GM12865 (cell line): ENCODE measurements around the gene PPM1H.
"Not testable (repeated sequence)": the region's sequence is repeated elsewhere in the genome, so short reads cannot be mapped to it uniquely, and the experiment has no call there.

Source experiments
- DNase-seq: peaks from one replicate; pipeline ENCODE4 v3.0.0; 2010; ENCODE audit warnings: low read depth
- H3K4me3 ChIP-seq: 2 replicates; pipeline ENCODE4 v1.5.1; 2011; ENCODE audit warnings: mild to moderate bottlenecking, low read depth, low read length, control low read depth
- CTCF ChIP-seq: IDR thresholded peaks from 2 replicates; pipeline ENCODE4 v1.5.1; 2011; ENCODE audit warnings: low read length, control low read depth, low read depth, inconsistent platforms; ENCODE audit not compliant: insufficient read depth; ENCODE audit errors: missing control alignments

PPM1H gene

DNA sequence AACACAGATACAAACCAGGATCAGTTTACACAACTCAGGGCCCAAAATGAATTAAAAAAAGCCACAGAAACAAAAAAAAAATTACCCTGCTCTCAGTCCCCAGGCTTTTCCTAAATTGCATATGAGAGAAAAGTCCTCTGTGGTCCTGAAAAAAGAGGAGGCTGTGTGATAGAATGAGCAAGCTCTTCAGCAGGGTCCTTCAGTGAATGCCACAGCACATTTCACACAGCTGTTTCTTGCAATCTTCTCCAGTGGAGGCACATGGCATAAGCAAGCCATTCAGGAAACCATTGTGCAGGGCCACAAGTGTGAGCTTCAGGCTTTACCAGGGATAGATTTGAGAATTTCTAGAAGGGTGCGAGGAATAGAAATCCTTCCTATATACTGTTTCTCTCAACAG lies 168.5 kb downstream of the PPM1H start:
- no peak overlapping the region for H3K4me3 ChIP-seq
- DNase-seq: no peak
- TF ChIP-seq CTCF: no peak

- no peak for TF ChIP-seq CTCF
- no peak for DNase-seq
- no peak overlapping the region for H3K4me3 ChIP-seq
Measured at GRCh38 chr12:62763861-62764645, 170.9 kb downstream of the PPM1H start.

- DNase-seq: no peak
- no peak overlapping the region for H3K4me3 ChIP-seq
- no peak for TF ChIP-seq CTCF
Measured at GRCh38 chr12:62763312-62763711, 171.6 kb downstream of the PPM1H start.

DNA sequence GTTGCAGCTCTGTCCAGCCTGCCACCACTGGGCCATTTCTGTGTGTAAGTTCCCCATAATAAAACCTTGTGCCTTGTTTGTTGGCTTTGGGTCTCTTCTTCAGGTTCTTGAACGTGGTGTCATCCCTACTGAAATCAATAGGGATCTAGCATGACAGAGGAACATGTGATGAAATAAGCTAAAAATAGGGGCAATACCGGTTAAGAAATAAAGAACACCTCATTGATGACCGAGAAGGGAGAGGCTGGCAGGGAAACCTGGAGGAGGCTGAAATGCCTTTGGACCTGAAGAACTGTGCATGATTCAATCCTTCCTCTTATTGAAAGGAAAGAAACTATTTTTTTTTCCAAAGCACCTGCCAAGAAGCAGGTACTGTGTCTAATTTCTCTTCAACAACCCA lies 172.3 kb downstream of the PPM1H start:
- no peak for DNase-seq
- H3K4me3 ChIP-seq: no peak overlapping the region
- no peak for TF ChIP-seq CTCF

GRCh38 chr12:62761658-62762057 lies 173.3 kb downstream of the PPM1H start:
- TF ChIP-seq CTCF: no peak
- H3K4me3 ChIP-seq: no peak overlapping the region
- no peak for DNase-seq

DNA sequence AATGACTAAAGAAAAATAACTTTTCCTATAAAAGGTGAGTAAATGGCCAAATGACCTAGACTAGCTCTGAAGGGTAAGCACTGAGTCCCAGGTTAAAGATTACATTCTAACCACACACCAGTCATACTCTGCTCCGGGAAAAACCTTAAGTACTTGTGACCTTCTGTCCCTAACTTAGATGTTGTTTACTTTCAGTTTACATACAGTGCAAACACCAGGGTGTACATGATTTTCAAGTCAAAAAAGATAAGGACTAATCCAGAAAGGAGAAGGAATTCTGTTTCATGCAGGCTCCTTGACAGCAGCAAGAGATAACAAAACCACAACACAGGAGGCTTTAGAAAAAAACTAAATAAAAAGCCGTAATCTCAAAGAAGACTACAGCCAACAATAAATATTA lies 174.2 kb downstream of the PPM1H start:
- no peak overlapping the region for H3K4me3 ChIP-seq
- DNase-seq: peak; percentile 64
- TF ChIP-seq CTCF: no peak

- not testable (repeated sequence) for H3K4me3 ChIP-seq
- DNase-seq: peak; percentile 58
Measured at GRCh38 chr12:62760341-62760740, 174.6 kb downstream of the PPM1H start.
